ENCODE results near the gene NCAPH2. TPM values are rescaled to one million over a fixed set of nuclear protein-coding genes. Genes with fewer than 3 reads are reported as not detected.
A peak's percentile ranks its signal among the peaks of the same experiment; 100 is the strongest.

NCAPH2 gene
- total and polyA plus RNA-seq, 7 donors, result 19.2 to 26.3 (median 22.0) TPM

- ATAC-seq, result no peak
- Histone ChIP-seq H3K9me3 (no peaks in the 10 kb centered on the region), H3K27ac (peak overlapping the region; percentile 36), H3K4me3 (no peak overlapping the region), H3K36me3 (ENCODE audit: insufficient read depth in 1 of 2, low read depth in 1 of 2) (peaks cover 0 to 86% of the 10 kb centered on the region in 2 donors), H3K27me3 (ENCODE audit: insufficient read depth in 3 of 3, low read length in 2 of 3) (no peaks in the 10 kb centered on the region), H3K4me1 (peaks cover 7% of the 10 kb centered on the region)
- no peak for TF ChIP-seq CTCF (IDR thresholded peaks at IDR 0.05)
- intact Hi-C loops (cut with DNase I), result no loop called here
- 86 to 89% (median 86%) methylated on average over 12 of the region's 12 CpGs for WGBS, 3 donors
- DNase-seq, result no peak
Observed at GRCh38 chr22:50570861-50571260, 62.8 kb downstream of the NCAPH2 start.

- ATAC-seq, result peak; percentile 38 to 83 (median 81)
- TF ChIP-seq CTCF (IDR thresholded peaks at IDR 0.05), result no peak
- intact Hi-C loops (cut with DNase I), result no loop called here
- Histone ChIP-seq H3K9me3 (no peaks in the 10 kb centered on the region), H3K4me1 (peaks cover 7% of the 10 kb centered on the region), H3K27me3 (ENCODE audit: insufficient read depth in 3 of 3, low read length in 2 of 3) (no peaks in the 10 kb centered on the region), H3K36me3 (ENCODE audit: insufficient read depth in 1 of 2, low read depth in 1 of 2) (peaks cover 0 to 86% of the 10 kb centered on the region in 2 donors), H3K27ac (peak overlapping the region; percentile 36), H3K4me3 (no peak overlapping the region)
- peak in 1 of 2 donors; percentile 88 for DNase-seq
- 45 to 60% (median 50%) methylated on average over 26 of the region's 26 CpGs for WGBS, 3 donors
Observed at GRCh38 chr22:50571264-50572175, 63.5 kb downstream of the NCAPH2 start.

- intact Hi-C loops (cut with DNase I), result no loop called here
- H3K4me3 ChIP-seq, result no peak overlapping the region
- TF ChIP-seq CTCF (IDR thresholded peaks at IDR 0.05), result no peak
- H3K9me3 ChIP-seq, result no peaks in the 10 kb centered on the region
- H3K4me1 ChIP-seq, result peaks cover 13% of the 10 kb centered on the region
- DNase-seq (no peak), ATAC-seq (no peak)
- peaks cover 0 to 86% of the 10 kb centered on the region in 2 donors for H3K36me3 ChIP-seq (ENCODE audit: insufficient read depth in 1 of 2, low read depth in 1 of 2)
- H3K27ac ChIP-seq, result no peak overlapping the region
- H3K27me3 ChIP-seq (ENCODE audit: insufficient read depth in 3 of 3, low read length in 2 of 3), result no peaks in the 10 kb centered on the region
- 71 to 89% (median 85%) methylated on average over 11 of the region's 11 CpGs for WGBS, 3 donors
Observed at GRCh38 chr22:50572965-50573364, 64.9 kb downstream of the NCAPH2 start.

GRCh38 chr22:50573491-50574382, 65.7 kb downstream of the NCAPH2 start:
- H3K9me3 ChIP-seq, result no peaks in the 10 kb centered on the region
- intact Hi-C loops (cut with DNase I), result no loop called here
- no peaks in the 10 kb centered on the region for H3K27me3 ChIP-seq (ENCODE audit: insufficient read depth in 3 of 3, low read length in 2 of 3)
- peaks cover 17% of the 10 kb centered on the region for H3K4me1 ChIP-seq
- no peak for TF ChIP-seq CTCF (IDR thresholded peaks at IDR 0.05)
- 81 to 85% (median 83%) methylated on average over 23 to 26 of the region's 26 CpGs for WGBS, 3 donors
- ATAC-seq (no peak), DNase-seq (no peak)
- H3K4me3 ChIP-seq, result no peak overlapping the region
- peaks cover 0 to 78% of the 10 kb centered on the region in 2 donors for H3K36me3 ChIP-seq (ENCODE audit: insufficient read depth in 1 of 2, low read depth in 1 of 2)
- no peak overlapping the region for H3K27ac ChIP-seq

All from psoas muscle (tissue), 8 donors.